ENCODE results near the gene RHPN2. TPM values are rescaled to one million over a fixed set of nuclear protein-coding genes. Genes with fewer than 3 reads are reported as not detected.
"Not testable (repeated sequence)": the region's sequence is repeated elsewhere in the genome, so short reads cannot be mapped to it uniquely, and the experiment has no call there.

RHPN2 gene
- total RNA-seq, 1 donor from 2014 or later = not detected

DNA sequence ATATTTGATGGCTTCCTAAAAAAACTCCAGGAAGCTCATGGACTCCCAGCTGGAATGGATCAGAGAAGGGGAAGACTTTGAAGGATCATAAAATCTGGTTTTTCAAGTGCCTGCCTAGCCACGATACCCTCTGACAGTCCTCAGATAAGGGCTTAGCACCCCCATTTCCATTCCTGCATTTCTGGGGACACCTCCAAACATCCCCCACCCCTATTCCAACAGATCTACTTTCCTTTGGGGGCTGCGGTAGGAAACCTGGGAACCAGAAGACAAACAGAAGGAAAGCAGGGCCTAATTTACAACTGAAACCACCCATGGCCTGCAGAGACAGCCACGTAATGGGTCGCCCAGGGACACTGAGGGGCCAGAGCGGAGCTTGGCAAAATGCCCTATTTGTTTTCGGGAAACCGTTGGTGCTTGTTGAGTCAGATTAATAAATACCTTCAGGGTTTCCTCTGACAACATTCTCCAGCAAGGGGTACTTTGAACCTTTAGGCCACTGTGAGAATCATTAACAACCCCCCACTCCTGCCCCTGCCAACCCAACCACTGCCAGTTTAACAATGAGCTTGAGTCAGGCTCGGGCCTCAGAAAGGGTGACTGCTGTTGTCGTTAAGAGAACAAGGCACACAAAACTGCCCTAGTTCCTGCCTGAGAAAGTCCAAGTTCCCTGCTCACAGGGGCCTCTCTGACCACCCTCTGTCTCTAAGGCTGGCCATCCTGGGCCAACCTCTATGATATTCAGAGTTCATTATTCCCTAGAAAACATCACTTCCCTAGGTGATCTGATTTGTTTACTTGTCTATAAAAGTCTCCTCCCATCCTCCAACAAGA is 23.5 kb downstream of the RHPN2 start:
- H3K9me3 ChIP-seq = no peaks in the 10 kb centered on the region
- H3K27me3 ChIP-seq = no peaks in the 10 kb centered on the region
- H3K27ac ChIP-seq = no peak overlapping the region
- H3K36me3 ChIP-seq = no peaks in the 10 kb centered on the region
- TF ChIP-seq CTCF (IDR thresholded peaks at IDR 0.05) = no peak
- H3K4me3 ChIP-seq = no peak overlapping the region
- H3K4me1 ChIP-seq = no peaks in the 10 kb centered on the region
- DNase-seq (ENCODE audit: low spot score in 2 of 2) = no peak
- intact Hi-C loops (cut with DNase I) = no loop called here

GRCh38 chr19:33039815-33040214 is 24.9 kb downstream of the RHPN2 start:
- Histone ChIP-seq H3K4me3 (no peak overlapping the region), H3K27me3 (no peaks in the 10 kb centered on the region), H3K27ac (no peak overlapping the region), H3K36me3 (no peaks in the 10 kb centered on the region), H3K4me1 (no peaks in the 10 kb centered on the region), H3K9me3 (no peaks in the 10 kb centered on the region)
- TF ChIP-seq CTCF (IDR thresholded peaks at IDR 0.05) = no peak
- intact Hi-C loops (cut with DNase I) = no loop called here
- DNase-seq (ENCODE audit: low spot score in 2 of 2) = no peak

DNA sequence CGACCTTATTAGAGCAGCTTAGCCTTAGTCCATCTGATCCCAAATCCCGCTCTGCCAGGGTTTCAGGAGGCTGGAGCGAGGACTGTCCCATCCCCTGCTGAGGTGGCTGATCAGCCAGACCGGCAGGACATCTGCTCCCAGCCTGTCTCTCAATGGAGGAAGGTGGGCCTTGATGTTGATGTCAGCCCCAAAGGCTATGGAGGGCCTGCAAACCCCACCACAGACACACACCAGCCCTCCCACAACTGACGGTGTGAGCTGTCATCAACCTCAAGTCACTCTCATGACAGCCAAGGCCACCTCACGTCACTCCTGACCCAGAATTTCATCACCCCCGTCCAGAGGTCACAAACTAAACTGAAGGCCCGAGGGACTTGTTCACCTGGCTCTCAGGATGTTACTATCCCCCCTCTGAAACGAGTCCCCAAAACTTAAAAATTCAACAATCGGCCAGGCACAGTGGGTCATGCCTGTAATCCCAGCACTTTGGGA is 25.5 kb downstream of the RHPN2 start:
- Histone ChIP-seq H3K27me3 (no peaks in the 10 kb centered on the region), H3K4me1 (no peaks in the 10 kb centered on the region), H3K36me3 (no peaks in the 10 kb centered on the region), H3K4me3 (no peak overlapping the region), H3K27ac (no peak overlapping the region), H3K9me3 (no peaks in the 10 kb centered on the region)
- no peak for DNase-seq (ENCODE audit: low spot score in 2 of 2)
- no peak for TF ChIP-seq CTCF (IDR thresholded peaks at IDR 0.05)
- intact Hi-C loops (cut with DNase I) = no loop called here

DNA sequence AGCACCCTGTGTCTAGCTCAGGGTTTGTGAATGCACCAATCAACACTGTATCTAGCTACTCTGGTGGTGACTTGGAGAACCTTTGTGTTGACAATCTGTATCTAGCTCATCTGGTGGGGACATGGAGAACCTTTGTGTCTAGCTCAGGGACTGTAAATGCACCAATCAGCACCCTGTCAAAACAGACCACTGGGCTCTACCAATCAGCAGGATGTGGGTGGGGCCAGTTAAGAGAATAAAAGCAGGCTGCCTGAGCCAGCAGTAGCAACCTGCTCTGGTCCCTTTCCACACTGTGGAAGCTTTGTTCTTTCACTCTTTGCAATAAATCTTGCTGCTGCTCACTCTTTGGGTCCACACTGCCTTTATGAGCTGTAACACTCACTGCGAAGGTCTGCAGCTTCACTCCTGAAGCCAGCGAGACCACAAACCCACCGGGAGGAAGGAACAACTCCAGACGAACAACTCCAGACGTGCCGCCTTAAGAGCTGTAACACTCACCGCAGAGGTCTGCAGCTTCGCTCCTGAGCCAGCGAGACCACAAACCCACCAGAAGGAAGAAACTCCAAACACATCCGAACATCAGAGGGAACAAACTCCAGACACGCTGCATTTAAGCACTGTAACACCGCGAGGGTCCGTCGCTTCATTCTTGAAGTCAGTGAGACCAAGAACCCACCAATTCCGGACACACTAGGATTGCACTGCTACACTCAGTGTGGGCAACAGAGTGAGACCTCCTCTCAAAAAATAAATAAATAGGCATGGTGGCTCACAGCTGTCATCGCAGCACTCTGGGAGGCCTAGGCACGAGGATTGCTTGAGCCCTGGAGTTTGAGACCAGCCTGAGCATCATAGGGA is 27.3 kb downstream of the RHPN2 start:
- H3K27me3 ChIP-seq; DNase-seq (ENCODE audit: low spot score in 2 of 2); H3K9me3 ChIP-seq; intact Hi-C loops (cut with DNase I); H3K4me3 ChIP-seq; H3K4me1 ChIP-seq; H3K27ac ChIP-seq; H3K36me3 ChIP-seq: not testable (repeated sequence)

GRCh38 chr19:33036370-33037167 is 28.1 kb downstream of the RHPN2 start:
- H3K4me3 ChIP-seq; H3K36me3 ChIP-seq; H3K4me1 ChIP-seq; H3K9me3 ChIP-seq; H3K27me3 ChIP-seq; intact Hi-C loops (cut with DNase I); DNase-seq (ENCODE audit: low spot score in 2 of 2); H3K27ac ChIP-seq: not testable (repeated sequence)

DNA sequence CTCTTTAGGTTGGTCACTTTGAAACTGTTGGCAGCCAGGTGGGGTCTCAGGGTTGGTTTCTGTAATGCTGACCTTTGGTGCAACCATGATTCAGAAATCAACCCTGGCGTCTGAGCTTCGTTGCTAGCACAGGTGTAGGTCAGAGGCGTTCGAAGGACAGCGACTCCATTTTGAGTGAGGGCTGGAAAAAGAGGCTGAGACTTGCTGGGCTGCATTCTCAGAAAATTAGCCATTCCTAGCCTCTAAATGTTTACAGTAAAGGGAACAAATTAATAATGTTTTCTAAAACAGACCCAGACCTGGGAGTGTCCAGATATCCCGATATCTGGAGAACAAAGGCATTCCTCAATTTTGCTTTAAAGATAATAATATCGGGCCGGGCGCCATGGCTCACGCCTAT is 29.2 kb downstream of the RHPN2 start:
- Histone ChIP-seq H3K9me3 (no peaks in the 10 kb centered on the region), H3K27ac (no peak overlapping the region), H3K27me3 (no peaks in the 10 kb centered on the region), H3K4me1 (no peaks in the 10 kb centered on the region), H3K36me3 (no peaks in the 10 kb centered on the region), H3K4me3 (no peak overlapping the region)
- intact Hi-C loops (cut with DNase I) = no loop called here
- no peak for TF ChIP-seq CTCF (IDR thresholded peaks at IDR 0.05)
- DNase-seq (ENCODE audit: low spot score in 2 of 2) = no peak
